ENCODE results near the gene LSAMP.

The LSAMP gene

DNA sequence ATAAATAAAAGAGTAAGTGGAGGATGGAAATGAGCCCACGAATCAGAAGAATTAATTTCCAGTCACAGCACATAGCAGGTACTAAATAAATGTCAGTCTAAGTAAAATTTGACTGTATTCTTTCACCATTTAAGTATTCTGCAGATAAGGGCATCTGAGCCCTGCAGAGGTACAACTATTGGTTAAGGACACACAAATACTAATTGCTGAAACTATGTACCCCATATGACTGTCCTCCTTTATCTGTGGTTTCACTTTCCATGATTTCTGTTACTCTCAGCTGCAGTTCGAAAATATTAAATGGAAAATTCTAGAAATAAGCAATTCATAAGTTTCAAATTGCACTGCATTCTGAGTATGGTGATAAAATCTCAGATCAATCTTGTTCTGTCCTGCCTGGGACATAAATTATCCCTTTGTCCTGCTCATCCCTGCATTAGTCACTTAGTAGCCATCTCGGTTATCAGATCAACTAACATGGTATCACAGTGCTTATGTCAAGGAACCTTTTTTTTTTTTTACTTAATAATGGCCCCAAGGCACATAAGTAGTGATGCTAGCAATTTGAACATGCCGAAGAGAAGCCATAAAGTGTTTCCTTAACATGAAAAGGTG lies 95.1 kb downstream of the LSAMP start:
- DNase-seq, result no peak

DNA sequence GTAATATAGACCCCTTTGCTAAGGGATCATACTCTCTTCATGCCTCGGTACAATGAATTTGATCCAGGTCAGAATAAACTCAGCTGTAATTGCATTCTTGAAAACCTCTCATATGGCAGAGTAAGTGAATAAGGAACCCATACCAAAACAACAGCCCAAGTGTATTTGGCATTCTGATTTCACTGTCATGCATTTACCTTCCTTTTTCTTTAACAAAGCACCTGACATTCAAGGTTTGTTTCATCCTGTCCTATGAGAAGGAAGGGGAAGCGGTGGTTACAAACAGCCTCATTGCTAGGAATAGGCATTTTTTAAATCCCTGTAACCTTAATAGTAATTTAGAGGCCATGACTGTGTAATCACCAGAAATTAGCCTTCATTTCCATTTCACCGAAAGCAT lies 97.1 kb downstream of the LSAMP start:
- no peak for DNase-seq

DNA sequence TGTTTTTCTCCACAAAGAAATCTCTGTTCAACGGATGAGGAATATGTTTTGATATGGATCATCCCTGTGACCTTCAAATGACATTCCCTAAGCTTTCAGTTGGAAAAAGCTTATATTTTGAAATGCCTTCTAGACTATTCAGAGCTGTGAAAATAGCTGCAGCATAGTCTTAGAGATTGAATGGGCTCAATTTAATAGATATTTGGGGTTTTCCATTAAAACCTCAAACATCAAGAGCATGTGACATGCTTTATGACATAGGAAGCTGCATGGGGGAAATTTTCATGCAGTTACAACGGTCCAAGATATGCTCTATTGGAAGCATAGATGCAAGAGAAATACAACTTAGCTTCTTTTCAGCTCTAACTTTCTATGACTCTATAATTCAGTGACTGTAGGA lies 102.8 kb downstream of the LSAMP start:
- DNase-seq, result peak; percentile 47

DNA sequence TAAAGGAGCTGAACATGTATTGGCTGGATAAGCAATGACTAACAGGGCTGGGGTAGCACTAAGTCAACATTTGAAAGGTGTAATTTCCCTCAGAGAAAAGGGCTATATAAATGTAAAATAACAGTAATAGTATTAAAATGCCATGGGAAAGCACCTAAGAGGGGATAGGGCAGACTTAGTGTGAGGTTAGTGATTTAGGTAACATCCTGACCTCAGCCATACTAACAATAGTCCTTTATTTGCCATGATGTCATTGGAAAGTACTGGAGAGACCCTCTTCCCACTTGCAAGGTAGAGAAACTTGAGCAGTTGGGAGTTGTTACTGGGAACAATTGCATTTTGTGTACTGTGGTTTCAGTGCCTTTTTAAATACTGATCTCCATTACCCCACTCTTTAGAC lies 103.4 kb downstream of the LSAMP start:
- DNase-seq, result no peak

DNA sequence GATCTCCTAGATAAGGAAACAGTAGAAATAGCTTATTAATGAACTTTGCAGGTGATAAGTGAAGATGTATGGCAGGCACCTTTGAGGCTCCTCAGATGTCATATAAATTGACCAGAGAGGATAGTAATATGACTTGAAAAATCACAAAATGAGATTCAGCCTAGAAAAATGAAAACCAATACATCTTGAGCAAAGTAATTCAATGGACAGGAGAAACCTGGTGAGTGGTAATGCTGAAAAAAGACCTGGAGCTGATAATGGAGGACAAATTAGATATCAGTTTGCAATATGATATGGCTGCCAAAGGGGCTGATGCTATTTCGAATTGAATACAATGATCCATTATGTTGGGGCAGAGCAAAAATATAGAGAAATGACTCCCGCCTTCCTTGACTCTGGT lies 103.9 kb downstream of the LSAMP start:
- no peak for DNase-seq

DNA sequence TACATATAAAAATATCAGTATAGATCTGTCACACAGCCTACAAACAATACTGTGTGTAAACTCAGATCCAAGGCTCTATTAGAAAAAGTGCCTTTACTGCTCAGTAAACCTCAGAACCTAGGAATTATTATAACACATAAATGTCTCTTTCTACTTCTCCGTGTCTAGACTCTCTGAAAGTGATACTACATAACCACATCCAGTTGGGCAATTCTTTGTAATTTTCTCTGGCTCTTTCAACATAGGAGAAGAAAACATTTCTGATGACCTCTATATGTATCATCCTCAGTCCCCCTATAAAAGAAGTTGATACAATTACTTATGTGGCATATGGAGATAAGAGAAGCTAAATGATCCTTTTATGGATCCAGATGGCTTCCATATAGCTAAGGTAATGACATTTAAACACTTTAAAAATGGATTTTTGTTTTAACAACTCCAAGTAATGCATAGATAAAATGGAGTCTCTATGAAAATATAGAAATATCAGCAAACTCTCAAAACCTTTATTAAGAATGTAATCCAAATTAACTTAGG lies 104.5 kb downstream of the LSAMP start:
- peak; percentile 75 for DNase-seq

DNA sequence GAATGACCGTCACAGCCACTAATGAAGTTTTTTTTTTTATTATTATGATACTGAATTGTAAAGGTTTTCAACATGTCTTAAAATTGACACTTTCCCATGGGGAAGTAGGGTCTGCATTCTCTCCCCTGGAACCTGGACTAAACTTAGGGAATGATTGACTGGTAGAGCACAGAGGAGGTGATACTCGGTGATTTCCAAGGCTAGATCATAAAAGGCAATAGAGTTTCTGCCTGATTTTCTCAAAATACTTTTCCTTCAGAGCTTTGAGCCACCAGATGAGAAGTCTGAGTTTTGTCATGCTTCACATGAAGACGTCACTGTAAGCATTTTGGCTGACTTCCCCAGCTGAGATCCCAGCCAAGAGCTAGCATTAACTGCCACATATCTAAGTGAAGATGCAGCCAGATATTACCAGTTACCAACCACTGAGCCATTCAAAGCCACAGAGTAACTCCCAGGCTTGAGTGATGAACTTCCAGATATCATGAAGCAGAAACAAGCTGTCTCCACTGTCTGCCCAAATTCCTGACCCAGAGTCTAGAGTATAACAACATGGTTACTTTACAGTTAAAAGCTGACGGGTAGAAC lies 105.8 kb downstream of the LSAMP start:
- DNase-seq, result peak; percentile 92

DNA sequence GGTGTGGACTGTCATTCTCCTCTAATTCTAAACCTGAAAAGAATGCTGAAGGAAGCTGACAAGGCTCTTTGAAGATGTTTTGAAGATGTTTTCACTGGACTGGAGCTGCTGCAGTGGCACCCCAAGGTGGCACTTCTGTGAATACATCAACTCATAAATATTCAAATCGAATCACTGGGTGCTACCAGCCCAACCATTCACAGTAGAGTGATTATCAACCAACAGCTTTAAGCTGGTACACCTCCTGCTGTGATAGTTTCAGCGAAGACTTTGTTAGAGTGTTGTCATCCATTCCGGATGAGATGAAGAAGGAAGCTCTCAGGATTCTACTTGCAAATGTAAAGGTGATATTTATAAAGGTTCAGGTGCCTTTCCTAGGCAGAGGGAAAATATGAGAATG lies 106.6 kb downstream of the LSAMP start:
- no peak for DNase-seq

DNA sequence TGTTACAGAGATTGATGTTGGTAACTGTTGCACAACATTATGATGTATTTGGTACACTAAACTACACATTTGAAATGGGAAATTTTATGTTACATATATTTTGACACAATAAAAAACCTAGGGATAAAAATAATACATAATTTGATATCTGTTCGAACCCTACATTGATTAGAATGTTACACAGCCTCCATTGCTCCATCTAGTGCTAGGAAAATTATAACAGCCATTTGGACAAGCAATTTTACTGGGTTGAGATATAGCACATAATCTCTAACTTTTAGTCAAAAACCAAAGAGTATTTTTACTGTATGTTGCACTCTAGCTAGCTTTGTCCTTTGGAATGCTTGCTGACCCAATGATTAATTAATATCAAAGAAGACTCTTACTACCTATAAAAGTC lies 108.1 kb downstream of the LSAMP start:
- no peak for DNase-seq

DNA sequence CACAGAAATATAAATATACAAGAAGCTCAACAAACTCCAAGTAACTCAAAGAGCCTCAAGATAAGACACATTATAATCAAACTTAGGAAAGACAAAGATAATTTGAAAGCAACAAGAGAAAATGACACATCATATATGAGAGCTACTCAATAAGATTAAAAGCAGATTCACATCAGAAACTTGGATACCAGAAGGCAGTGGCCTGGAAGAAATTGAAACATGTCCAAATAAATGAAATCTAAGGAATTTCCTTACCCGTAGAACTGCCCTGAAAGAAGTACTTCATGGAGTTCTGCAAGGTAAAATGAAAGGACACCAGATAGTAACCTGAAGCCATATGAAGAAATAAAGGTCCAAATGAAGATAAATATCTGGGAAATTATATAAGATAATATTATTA lies 113.9 kb downstream of the LSAMP start:
- peak; percentile 50 for DNase-seq

DNA sequence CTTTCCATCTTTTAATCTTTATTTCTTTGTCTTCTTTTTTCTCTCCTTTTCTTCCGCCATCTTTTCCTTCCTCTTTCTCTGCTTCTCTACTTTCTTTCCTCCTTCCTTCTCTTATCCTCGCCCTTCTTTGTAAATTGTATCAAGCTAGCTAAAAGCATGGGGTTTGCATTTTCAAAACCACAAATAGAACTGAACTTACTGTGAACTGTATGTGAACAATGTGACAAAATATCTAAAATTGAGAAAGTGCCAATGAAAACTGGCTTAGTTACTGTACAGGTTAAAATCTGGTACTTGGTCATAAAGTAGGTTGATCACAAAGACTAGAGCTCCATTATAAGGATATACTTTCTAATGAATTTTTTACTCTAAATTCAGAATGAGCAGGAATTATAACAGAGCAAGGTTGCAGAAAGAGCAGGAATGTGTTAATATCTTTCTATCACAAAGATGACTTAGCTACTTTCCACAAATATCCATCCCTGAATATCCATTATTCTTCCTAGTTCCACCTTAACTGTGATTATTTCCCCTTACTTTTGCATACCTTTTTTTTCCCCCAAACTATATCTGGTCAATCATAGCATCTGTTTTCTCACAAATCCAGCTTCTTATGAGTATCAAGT lies 122.4 kb downstream of the LSAMP start:
- no peak for DNase-seq

DNA sequence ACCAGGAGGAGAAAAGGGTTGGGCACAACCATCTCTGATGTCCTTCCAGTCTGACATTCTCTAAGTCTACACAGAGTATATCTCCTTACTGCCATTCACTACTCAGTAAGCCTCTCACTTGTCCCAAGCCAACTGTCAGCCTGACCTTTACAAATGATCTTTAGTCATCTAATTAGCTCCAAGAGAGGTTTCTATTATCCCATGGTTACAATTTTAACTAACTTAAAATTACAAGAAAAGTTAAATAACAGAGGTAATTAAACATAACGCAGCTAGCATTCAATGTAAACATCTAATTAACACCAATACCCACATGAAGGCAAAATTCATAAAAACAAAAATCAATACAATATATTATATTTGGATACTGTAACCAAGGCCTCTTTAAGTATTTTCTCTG lies 126.9 kb downstream of the LSAMP start:
- DNase-seq, result no peak

DNA sequence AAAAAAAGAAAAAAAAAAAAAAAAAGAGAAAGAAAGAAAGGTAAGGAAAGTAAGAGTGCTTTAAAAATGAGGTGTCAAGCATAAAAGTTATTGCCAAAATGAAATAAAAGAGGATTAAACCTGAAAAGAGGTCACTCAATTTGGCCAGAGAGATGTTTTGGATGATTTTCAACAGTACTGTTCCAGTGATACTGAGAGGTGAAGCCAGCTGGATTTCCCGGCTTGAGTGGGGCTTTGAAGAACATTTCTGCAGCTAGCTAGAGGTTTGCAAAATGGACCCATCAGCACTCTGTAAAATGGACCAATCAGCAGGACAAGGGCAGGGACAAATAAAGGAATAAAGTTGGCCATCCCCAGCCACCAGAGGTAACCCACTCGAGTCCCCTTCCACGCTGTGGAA lies 128.5 kb downstream of the LSAMP start:
- DNase-seq, result no peak

DNA sequence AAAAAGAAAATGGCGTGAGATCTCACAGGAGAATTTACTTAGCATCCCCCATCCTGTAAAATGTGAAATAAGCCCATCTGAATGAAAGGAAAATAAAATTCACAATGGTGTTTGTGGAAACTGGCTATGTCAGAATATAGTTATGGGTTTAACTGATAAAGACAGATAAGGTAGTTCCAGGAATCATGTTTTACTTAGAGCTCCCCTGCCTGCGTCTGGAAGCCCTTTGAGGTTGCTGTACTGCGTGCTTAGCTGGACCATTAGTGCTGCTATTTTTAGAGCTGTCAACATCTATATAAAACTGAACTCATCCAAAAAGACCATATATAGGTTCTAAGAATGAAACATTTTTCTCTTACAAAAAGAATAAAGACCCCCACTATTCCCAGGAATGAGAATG lies 130.8 kb downstream of the LSAMP start:
- DNase-seq, result peak; percentile 61

DNA sequence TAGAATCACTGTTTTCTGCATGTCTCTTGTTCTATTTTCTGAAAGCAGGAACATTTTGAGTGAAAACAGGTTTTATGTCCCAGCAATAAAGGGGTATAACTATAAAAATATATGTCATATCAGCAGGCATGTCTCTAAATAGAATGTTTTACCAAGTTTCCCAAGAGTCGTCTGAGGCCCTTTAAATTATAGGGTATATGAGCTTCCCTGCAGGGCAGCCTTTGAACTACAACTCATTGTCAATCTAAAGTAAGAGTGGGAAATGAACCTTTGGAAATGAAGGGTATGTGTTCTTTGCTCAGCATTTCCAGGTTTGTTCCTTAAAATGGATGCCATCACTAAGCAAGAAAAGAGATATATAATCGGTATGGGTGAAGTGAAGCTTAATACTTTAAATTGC lies 138.6 kb downstream of the LSAMP start:
- DNase-seq, result no peak

DNA sequence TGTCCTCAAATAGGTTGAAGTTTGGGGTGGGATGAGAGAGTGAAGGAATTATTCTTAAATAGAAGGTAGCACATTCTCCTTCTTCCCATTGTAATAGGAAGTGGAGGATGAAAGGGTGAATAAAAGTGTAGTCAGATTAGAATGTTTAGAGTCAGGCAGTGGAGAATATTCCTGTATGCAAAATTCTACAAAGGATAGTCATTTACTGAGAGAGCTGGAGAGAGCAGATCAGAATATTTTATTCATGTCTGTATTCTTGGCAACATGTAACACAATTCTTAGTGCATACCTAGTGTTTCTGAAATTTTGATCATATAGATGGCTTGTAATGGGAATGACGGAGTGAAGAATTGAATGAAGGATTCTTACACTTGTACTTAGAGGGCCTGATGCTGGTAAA lies 139.1 kb downstream of the LSAMP start:
- DNase-seq, result no peak

DNA sequence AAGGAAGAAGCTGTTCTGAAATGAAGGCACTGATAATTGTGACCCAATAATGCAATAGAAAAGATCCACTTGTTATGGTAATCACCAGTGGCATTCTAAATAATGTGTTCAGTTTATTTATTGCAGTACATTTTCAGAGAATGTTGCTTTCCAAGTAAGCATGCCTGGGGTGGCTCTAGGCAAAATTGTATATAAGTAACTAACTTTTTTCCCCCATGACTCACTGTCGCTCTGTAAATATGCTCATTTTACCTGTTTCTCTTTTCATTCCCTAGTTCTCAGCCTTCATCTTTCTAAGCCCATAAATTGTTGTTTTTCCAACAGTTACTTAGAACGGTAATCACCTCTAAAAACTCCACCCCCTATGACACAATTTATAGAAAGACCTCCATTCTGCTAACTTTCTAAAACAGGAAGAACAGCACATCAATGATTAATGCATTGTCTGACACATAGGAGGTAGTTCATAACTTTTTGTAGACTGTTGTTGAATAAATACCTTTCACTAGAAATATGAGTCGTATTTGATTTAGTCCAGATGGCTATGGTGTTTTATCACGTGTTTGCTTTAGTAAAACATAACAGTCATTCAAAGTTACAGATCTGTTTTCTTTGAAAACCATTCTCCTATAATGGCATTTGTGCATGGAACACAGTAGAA lies 143.1 kb downstream of the LSAMP start:
- peak; percentile 59 for DNase-seq

DNA sequence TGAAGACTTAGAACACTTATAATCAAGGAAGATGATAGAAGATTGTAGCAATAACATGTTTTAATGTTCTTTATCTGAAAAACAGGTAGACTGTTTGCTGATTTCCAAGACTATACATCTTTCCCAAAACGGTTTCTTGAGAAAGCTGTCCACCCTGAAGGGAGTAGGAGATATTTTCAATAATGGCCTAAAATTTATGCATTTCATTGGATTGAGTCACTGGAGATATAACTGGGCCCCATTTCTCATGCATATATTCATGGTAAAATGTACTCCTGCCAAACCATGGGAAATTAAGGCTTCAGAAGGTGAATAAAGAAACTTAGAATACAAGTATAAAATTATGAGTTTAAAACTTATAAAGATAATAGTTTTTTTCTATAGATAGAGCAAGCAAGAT lies 143.9 kb downstream of the LSAMP start:
- peak; percentile 24 for DNase-seq

DNA sequence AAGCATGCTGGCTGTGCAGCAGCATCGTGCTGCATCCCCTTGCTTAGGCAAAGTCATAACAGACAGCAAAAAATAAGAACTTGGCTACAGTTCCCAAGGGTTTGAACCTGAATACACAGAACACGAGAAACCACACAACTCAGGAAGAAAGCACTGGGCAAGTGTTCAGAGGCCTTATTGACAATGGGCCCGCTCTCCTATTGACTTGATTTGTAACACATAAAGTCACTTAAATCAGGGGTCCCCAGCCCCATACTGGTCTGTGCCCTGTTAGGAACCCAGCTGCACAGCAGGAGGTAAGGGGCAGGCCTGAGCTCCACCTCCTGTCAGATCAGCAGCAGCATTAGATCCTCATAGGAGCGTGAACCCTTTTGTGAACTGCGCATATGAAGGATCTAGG lies 145.1 kb downstream of the LSAMP start:
- DNase-seq, result no peak

DNA sequence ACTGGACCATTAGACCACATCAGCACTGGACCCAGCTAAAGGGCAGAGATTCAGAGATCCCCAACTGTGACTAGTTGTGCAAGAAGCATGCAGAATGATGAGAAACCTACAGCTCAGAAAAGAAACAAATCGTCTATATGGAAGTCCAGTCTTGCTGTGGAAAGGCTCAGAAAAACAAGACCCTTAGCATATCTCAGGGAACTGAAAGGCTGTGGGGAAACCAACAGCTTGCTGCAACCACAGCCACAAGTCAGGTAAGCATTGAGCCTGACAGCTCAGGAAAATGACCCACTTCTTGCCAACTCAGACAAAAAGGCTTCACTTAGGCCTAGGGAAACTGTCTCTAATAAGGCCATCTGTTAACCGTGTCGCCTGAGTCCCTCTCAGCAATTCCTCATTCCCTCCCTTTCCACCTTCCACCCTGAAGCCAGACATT lies 145.6 kb downstream of the LSAMP start:
- no peak for DNase-seq

DNA sequence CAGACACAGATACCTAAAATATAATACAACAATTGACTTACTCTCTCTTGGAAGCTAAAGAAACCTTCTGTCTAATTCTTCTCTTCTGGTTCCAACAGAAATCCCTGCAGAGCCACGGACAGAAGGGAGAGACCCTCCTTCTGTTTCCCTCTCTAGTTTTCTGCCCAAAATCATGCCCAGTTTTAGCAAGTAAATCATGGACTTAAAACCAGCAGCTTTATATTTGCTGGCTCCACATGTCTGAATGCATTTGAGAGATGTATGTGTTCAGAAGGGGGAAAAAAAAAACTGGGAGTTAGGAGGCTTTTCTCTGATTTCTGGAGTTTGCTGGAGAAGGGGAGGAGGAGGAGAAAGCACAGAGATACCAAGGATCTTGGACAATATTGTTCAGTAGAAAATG lies 147.1 kb downstream of the LSAMP start:
- no peak for DNase-seq

DNA sequence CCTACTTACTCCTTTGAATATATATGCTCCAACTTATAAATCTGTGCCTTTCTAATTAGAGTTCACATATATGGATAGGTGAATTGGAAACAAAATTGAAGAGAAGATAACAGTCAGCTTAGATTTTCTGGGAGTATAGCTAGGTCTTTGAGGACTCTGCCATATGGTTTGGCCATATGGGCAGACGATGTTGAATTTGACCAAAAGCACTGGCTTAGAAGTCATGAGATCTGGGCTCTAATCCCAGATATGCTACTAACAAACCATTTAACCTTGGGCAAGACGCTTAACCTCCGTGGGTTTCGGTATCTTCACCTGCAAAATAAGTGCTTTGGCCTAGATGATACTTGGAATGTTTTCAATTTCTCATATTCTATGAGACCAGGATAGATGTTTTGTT lies 154.1 kb downstream of the LSAMP start:
- DNase-seq, result no peak

DNA sequence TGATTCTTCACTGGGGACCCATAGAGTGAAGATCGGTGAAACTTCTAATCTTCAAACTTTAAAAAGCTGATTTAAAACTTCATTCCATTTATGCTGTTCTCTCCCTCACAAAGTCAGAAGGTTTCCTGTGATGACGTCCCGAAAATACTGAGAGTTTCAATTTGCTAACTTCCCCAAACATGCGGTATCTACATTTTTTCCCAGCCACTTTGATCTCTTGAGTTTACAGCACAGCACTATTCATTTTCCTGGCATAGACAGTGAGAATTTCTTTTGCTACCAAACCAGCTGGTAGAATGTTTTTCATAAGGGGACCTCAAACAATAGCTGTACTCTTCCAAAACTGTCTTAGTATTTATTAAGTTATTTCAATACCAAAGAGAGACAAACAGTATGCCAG lies 156.8 kb downstream of the LSAMP start:
- DNase-seq, result peak; percentile 35

Data from fibroblast of upper back skin (primary cell).